DND-41 (cell line): Measurements from ENCODE around the gene SMIM35.

Source experiments
- ATAC-seq: fragments of 200-7000 bp; cut with Tn5 transposase; 3 replicates; pipeline ENCODE4 v1.9.1; 2021; ENCODE audit warnings: low read depth; ENCODE audit not compliant: insufficient read depth
- DNase-seq: peaks from one replicate; pipeline ENCODE4 v3.0.0-alpha.2; 2020
- H2AFZ ChIP-seq: 2 replicates; pipeline ENCODE4 v1.6.0; 2012; ENCODE audit warnings: low read depth, low read length
- H3K27ac ChIP-seq: 2 replicates; pipeline ENCODE4 v1.5.1; 2012; ENCODE audit warnings: low read length, inconsistent platforms
- H3K27me3 ChIP-seq: fragments of 200-600 bp; sonication (generic); 2 replicates; pipeline ENCODE4 v1.6.0; 2012; ENCODE audit warnings: low read length, mild to moderate bottlenecking, inconsistent platforms; ENCODE audit not compliant: insufficient read depth, poor library complexity
- H3K36me3 ChIP-seq: 2 replicates; pipeline ENCODE4 v1.5.1; 2012; ENCODE audit warnings: low read length, inconsistent platforms; ENCODE audit not compliant: insufficient read depth
- H3K4me1 ChIP-seq: 2 replicates; pipeline ENCODE4 v1.5.1; 2012; ENCODE audit warnings: mild to moderate bottlenecking, low read length; ENCODE audit not compliant: insufficient read depth
- H3K4me2 ChIP-seq: 2 replicates; pipeline ENCODE4 v1.6.0; 2012; ENCODE audit warnings: mild to moderate bottlenecking, moderate library complexity, low read length, inconsistent platforms; ENCODE audit not compliant: insufficient read depth
- H3K4me3 ChIP-seq, 2 experiments: fragments of 200-600 bp in 1 of 2; shearing (Covaris generic) in 1 of 2; 2 replicates each; pipeline ENCODE4 v1.5.1; 2012 to 2016; ENCODE audit warnings: inconsistent platforms in 2 of 2, low read length in 2 of 2, mild to moderate bottlenecking in 2 of 2, low read depth in 1 of 2, moderate library complexity in 1 of 2
- H3K79me2 ChIP-seq: 2 replicates; pipeline ENCODE4 v1.6.0; 2012; ENCODE audit warnings: low read length, inconsistent platforms; ENCODE audit not compliant: insufficient read depth
- H3K9ac ChIP-seq: 2 replicates; pipeline ENCODE4 v1.6.0; 2012; ENCODE audit warnings: low read depth, mild to moderate bottlenecking, inconsistent platforms, low read length, moderate library complexity
- H3K9me3 ChIP-seq: 2 replicates; pipeline ENCODE4 v1.5.1; 2012; ENCODE audit warnings: low read length, moderate library complexity, mild to moderate bottlenecking, inconsistent platforms; ENCODE audit not compliant: insufficient read depth, severe bottlenecking
- H4K20me1 ChIP-seq: 2 replicates; pipeline ENCODE4 v1.6.0; 2012; ENCODE audit warnings: low read length; ENCODE audit not compliant: insufficient read depth
- CTCF ChIP-seq: IDR thresholded peaks from 2 replicates; pipeline ENCODE4 v1.5.1; 2012; ENCODE audit warnings: borderline replicate concordance, low read length, moderate library complexity, mild to moderate bottlenecking; ENCODE audit not compliant: poor library complexity, severe bottlenecking; ENCODE audit errors: extremely low read depth
- EZH2 ChIP-seq: IDR thresholded peaks from 3 replicates; pipeline ENCODE4 v1.6.1; 2012; ENCODE audit warnings: borderline replicate concordance, low read depth, mild to moderate bottlenecking, moderate library complexity, low read length, inconsistent platforms; ENCODE audit not compliant: severe bottlenecking

Gene SMIM35

GRCh38 chr11:118056806-118057205 lies 30.0 kb downstream of the SMIM35 start:
- DNase-seq (no peak), ATAC-seq (no peak)
- H2AFZ ChIP-seq = no peak overlapping the region
- H3K4me1 ChIP-seq = peaks cover 4% of the 10 kb centered on the region
- no peaks in the 10 kb centered on the region for H3K36me3 ChIP-seq
- H3K27me3 ChIP-seq = no peaks in the 10 kb centered on the region
- no peak overlapping the region for H3K9ac ChIP-seq
- TF ChIP-seq CTCF (no peak), EZH2 (no peak)
- no peaks in the 10 kb centered on the region for H4K20me1 ChIP-seq
- H3K4me3 ChIP-seq = no peak overlapping the region
- no peak overlapping the region for H3K27ac ChIP-seq
- H3K9me3 ChIP-seq = no peaks in the 10 kb centered on the region
- no peak overlapping the region for H3K4me2 ChIP-seq
- no peaks in the 10 kb centered on the region for H3K79me2 ChIP-seq

GRCh38 chr11:118055966-118056365 lies 30.8 kb downstream of the SMIM35 start:
- Histone ChIP-seq H3K4me3 (no peak overlapping the region), H3K79me2 (no peaks in the 10 kb centered on the region), H3K4me1 (peaks cover 12% of the 10 kb centered on the region), H4K20me1 (no peaks in the 10 kb centered on the region), H3K27ac (no peak overlapping the region), H2AFZ (no peak overlapping the region), H3K4me2 (no peak overlapping the region), H3K9ac (no peak overlapping the region), H3K36me3 (no peaks in the 10 kb centered on the region), H3K27me3 (no peaks in the 10 kb centered on the region), H3K9me3 (no peaks in the 10 kb centered on the region)
- no peak for ATAC-seq
- no peak for DNase-seq
- TF ChIP-seq EZH2 = no peak
- no peak for TF ChIP-seq CTCF

- H3K4me3 ChIP-seq = no peak overlapping the region
- TF ChIP-seq CTCF (no peak), EZH2 (no peak)
Measured at GRCh38 chr11:118054712-118055640, 31.8 kb downstream of the SMIM35 start.

More at GRCh38 chr11:118054712-118055640, 31.8 kb downstream of the SMIM35 start:
- no peaks in the 10 kb centered on the region for H3K36me3 ChIP-seq
- H3K4me2 ChIP-seq = no peak overlapping the region
- no peaks in the 10 kb centered on the region for H3K9me3 ChIP-seq
- no peaks in the 10 kb centered on the region for H4K20me1 ChIP-seq
- H3K9ac ChIP-seq = no peak overlapping the region
- H3K27me3 ChIP-seq = no peaks in the 10 kb centered on the region
- peaks cover 15% of the 10 kb centered on the region for H3K4me1 ChIP-seq
- H2AFZ ChIP-seq = no peak overlapping the region
- ATAC-seq (no peak), DNase-seq (no peak)
- no peak overlapping the region for H3K27ac ChIP-seq
- no peaks in the 10 kb centered on the region for H3K79me2 ChIP-seq
